H1 (cell line): ENCODE data around the gene FADS3. TPM values are rescaled to one million over a fixed set of nuclear protein-coding genes. Genes with fewer than 3 reads are reported as not detected.

ENCODE experiments used
- CREB1 ChIP-seq: IDR thresholded peaks from 2 replicates; pipeline ENCODE4 v1.6.1; 2012; ENCODE audit warnings: inconsistent platforms
- polyA plus RNA-seq, 7 experiments: library from polyadenylated mRNA; depleted of rRNA in 3 of 7; stranded (reverse) in 5 of 7; unstranded in 2 of 7; fragments of >200 nt in 5 of 7; fragments of 200-250 nt in 2 of 7; gene quantifications; 1 replicate in 5 of 7; 2 replicates in 1 of 7; 4 replicates in 1 of 7; pipeline versions ENCODE4 v1.2.1 to v1.2.3, GENCODE V29; 2011 to 2013; ENCODE audit warnings: missing spikeins in 2 of 7, mixed read lengths in 2 of 7
- total RNA-seq: library from RNA; stranded (reverse); fragmentation: NEBNext Ultra II Directional; extraction: Animal tissue kit (Norgen Biotek cat#: 25700); gene quantifications from 2 replicates; pipeline ENCODE4 v1.2.1, GENCODE V29; 2021

FADS3 gene
- total and polyA plus RNA-seq, 2 of the 8 experiments (the other 6 are each of a cell fraction or from before 2014, with no cell fraction given): 43.8 to 76.3 TPM

- no peak for TF ChIP-seq CREB1
- TF ChIP-seq, all 59 proteins: peak for 0
These were observed 59.1 kb downstream of the FADS3 start (continued) for GRCh38 chr11:61832207-61832606.
